Immature natural killer cell (primary cell): ENCODE measurements around the gene TFAP2A. TPM values are rescaled to one million over a fixed set of nuclear protein-coding genes. Genes with fewer than 3 reads are reported as not detected.
A peak's percentile ranks its signal among the peaks of the same experiment; 100 is the strongest.

Source experiments
- DNase-seq, 3 donors: peaks; one replicate each; pipeline ENCODE4 v3.0.0; 2022; ENCODE audit warnings: mixed read lengths in 1 of 3
- H3K27ac Mint-ChIP-seq, 6 donors: one replicate each; pipeline ENCODE4 v1.8.0; 2020; ENCODE audit warnings: mixed read lengths in 6 of 6, mild to moderate bottlenecking in 5 of 6, inconsistent platforms in 4 of 6, moderate library complexity in 3 of 6
- H3K27me3 Mint-ChIP-seq, 3 donors: one replicate each; pipeline ENCODE4 v1.8.0; 2020 to 2021; ENCODE audit warnings: low read depth in 3 of 3, mild to moderate bottlenecking in 3 of 3, mixed read lengths in 3 of 3, moderate library complexity in 3 of 3, inconsistent platforms in 1 of 3
- H3K36me3 Mint-ChIP-seq, 3 donors: one replicate each; pipeline ENCODE4 v1.8.0; 2020; ENCODE audit warnings: mixed read lengths in 3 of 3, inconsistent platforms in 2 of 3, mild to moderate bottlenecking in 2 of 3
- H3K4me1 Mint-ChIP-seq, 2 donors: one replicate each; pipeline ENCODE4 v1.8.0; 2020; ENCODE audit warnings: inconsistent platforms in 2 of 2, mild to moderate bottlenecking in 2 of 2, mixed read lengths in 2 of 2, moderate library complexity in 1 of 2
- H3K4me3 Mint-ChIP-seq, 5 donors: one replicate each; pipeline ENCODE4 v1.8.0; 2020; ENCODE audit warnings: mild to moderate bottlenecking in 5 of 5, mixed read lengths in 5 of 5, inconsistent platforms in 3 of 5, moderate library complexity in 3 of 5
- H3K9me3 Mint-ChIP-seq, 6 donors: one replicate each; pipeline ENCODE4 v1.8.0; 2020; ENCODE audit warnings: mild to moderate bottlenecking in 6 of 6, mixed read lengths in 6 of 6, inconsistent platforms in 4 of 6, moderate library complexity in 3 of 6
- polyA plus RNA-seq, 3 donors: library from polyadenylated mRNA; unstranded; fragments of 300-500 nt; fragmentation: Illumina TruSeq; gene quantifications; one replicate each; pipeline ENCODE4 v1.2.3, GENCODE V29; 2021

TFAP2A gene
- polyA plus RNA-seq, 3 donors from 2014 or later, result not detected

DNA sequence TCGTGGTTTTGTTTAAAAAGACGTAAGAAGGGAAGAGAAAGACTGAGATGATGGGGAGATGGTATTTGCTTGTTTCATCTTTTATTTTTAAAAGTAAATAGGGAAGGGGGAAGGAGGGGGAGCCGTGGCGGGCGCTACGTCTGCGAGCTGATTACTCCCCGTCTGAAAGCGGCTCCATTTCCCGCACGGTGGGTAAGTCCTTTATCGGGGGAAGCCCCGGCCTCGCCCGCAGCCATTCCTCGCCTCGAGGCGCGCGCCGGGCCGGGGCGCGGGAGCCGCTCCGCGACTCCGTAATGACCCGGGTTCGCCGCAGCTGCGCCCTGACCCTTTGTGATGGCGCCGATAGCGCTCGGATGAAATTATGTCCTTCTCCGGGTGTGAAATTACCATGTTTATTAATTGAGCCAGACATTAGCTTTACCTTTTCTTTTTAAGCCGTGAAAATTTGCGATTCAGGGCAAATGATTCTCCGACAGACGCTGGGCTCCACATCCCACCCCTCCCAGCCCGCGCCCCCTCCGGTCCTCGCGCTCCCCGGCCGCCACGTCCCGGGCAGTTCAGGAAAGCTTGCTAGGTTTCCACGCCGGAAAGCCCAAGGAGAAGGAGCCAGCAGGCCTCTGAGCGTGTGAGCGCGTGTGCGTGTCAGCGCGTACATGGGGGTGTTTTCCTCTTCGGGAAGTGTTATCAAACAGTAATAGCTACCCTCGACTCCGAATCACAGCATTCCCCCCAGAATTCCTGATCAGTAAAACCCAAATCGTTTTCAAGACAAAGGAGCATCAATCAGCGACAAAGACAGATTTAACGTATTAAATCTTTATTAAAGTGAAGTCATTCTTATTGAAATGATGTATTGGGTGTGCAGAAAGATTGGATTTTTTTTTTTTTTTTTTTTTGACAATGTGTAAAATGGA lies 30.0 kb downstream of the TFAP2A start:
- Mint-ChIP-seq H3K9me3 (peaks cover 12 to 64% (median 23%) of the 10 kb centered on the region in 6 donors), H3K4me1 (peaks cover 0 to 14% of the 10 kb centered on the region in 2 donors), H3K36me3 (peaks cover 11 to 21% (median 12%) of the 10 kb centered on the region in 3 donors), H3K4me3 (peak overlapping the region in 1 of 5 donors; percentile 33), H3K27me3 (peaks cover 44 to 72% (median 63%) of the 10 kb centered on the region in 3 donors), H3K27ac (no peak overlapping the region)
- no peak for DNase-seq

DNA sequence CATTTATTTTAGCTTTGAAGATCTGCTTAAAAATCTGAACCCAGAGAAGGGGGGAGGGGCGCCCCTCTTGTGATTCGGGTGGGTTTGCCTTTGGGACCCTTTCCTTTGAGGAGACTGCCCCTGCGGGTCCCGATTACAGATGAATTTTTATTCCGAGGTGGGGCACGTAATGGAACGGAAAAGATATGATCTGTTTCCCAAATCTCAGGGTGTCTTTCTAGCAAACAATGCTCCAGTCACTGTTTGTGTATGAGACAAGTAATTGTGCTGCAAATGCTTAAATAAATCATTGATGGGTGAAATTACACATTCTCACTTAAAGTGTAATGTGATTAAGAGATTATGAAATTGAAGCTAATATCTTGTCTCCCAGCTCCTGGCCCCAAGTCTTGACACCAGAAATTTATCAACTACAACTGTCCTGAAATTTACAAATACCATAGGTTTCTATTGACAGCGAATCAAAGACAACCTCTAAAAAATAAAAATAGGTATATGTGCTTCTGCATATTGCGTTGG lies 30.7 kb downstream of the TFAP2A start:
- Mint-ChIP-seq H3K4me3 (peak overlapping the region in 1 of 5 donors; percentile 33), H3K9me3 (peaks cover 12 to 56% (median 20%) of the 10 kb centered on the region in 6 donors)
- no peak for DNase-seq

DNA sequence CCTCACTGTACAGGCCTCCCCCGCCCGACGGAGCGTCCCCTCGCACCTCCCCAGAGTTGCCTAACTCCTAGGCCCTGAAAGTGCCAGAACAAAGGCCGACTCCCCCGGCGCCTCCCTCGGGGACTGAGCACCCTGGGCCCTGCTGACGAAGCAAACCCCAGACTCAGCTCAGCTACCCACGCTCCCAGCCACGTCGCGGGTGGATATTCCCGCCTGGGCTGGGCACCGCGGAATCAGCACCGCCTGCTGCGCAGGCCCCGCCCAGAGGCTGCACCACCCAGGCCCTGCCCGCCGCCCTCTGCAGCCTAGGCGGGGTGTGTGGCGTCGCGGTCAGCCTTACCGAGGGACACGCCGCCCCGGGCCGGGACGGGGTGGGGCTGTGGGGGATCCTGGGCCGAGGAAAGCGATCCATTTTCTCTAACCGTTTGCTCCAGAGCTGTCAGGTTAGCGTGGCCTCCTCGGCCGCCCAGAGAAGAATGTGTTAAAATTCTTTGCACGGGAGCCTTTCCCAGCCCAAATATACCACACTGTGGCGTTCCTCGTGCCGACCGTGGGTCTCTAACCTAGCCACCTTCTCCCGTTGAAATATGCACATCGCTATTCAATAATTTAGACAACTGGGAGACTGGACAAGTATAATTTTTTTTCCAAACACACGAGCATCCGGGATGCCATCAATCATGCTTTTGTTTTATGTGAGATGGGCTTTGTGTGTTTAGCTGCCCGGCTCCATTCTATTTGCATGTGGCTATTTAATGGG lies 31.4 kb downstream of the TFAP2A start:
- H3K27me3 Mint-ChIP-seq, result peaks cover 36 to 59% (median 52%) of the 10 kb centered on the region in 3 donors
- no peak for DNase-seq
- H3K36me3 Mint-ChIP-seq, result peaks cover 4 to 21% (median 4%) of the 10 kb centered on the region in 3 donors
- H3K9me3 Mint-ChIP-seq, result peaks cover 11 to 50% (median 20%) of the 10 kb centered on the region in 6 donors
- H3K27ac Mint-ChIP-seq, result no peak overlapping the region
- H3K4me1 Mint-ChIP-seq, result peaks cover 0 to 14% of the 10 kb centered on the region in 2 donors
- no peak overlapping the region for H3K4me3 Mint-ChIP-seq

More for the DNA sequence above, 30.7 kb downstream of the TFAP2A start:
- peaks cover 0 to 14% of the 10 kb centered on the region in 2 donors for H3K4me1 Mint-ChIP-seq
- H3K36me3 Mint-ChIP-seq, result peaks cover 6 to 21% (median 10%) of the 10 kb centered on the region in 3 donors
- H3K27me3 Mint-ChIP-seq, result peaks cover 41 to 65% (median 58%) of the 10 kb centered on the region in 3 donors
- no peak overlapping the region for H3K27ac Mint-ChIP-seq

DNA sequence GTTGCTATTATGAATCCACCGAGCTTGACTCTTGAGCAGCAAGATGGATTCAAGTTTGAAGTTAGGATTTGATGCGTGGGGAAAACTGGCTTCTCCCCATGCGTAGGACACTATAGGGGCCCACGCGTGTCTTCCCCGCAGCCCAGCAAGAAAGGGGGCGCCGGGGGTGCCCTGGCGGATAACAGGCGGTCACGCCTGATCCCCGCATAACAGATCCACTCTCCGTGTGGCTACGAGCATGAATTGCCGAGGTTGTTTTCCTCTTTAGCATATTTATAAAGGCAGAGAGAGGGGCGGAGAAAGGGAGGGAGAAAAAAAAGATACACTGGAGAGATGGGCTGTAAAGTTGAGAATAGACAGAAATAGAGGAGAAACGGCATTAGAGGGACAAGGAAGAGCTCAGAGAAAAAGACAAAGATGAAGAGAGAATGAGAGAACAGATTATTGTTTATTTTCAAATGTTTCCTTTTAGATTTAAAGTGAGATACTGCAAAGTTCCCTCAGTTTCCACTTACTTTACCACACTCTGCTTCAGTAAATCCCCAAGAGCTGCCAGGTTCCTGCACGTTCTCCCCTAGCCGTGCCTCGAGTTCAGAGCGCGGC lies 32.0 kb downstream of the TFAP2A start:
- Mint-ChIP-seq H3K4me1 (peaks cover 0 to 14% of the 10 kb centered on the region in 2 donors), H3K27ac (no peak overlapping the region), H3K36me3 (peaks cover 3 to 21% (median 4%) of the 10 kb centered on the region in 3 donors), H3K4me3 (peak overlapping the region in 2 of 5 donors; percentile 7 to 35), H3K9me3 (peaks cover 10 to 43% (median 20%) of the 10 kb centered on the region in 6 donors), H3K27me3 (peaks cover 39 to 55% (median 48%) of the 10 kb centered on the region in 3 donors)
- no peak for DNase-seq

DNA sequence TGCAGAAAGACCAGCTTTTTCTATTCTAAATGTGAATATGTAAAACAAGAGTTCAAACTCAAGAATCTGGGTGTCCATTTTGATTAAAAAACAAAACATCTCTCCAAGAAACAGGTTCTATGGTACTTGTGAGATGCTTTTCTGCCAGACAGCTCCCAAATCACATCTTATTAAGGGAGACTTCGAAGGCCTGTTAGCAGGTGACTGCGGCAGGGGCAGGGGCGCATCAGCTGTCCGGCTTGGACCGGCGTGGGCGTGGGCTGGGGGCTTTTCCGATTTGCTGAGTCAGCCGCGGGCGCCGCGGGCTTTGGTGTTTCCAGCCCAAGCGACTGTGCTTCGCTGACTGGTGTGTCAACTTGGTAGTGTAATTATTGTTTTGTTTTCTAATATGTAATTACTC lies 32.6 kb downstream of the TFAP2A start:
- no peak overlapping the region for H3K27ac Mint-ChIP-seq
- peak overlapping the region in 1 of 5 donors; percentile 35 for H3K4me3 Mint-ChIP-seq
- peaks cover 0 to 14% of the 10 kb centered on the region in 2 donors for H3K4me1 Mint-ChIP-seq
- H3K9me3 Mint-ChIP-seq, result peaks cover 10 to 43% (median 20%) of the 10 kb centered on the region in 6 donors
- H3K27me3 Mint-ChIP-seq, result peaks cover 39 to 55% (median 47%) of the 10 kb centered on the region in 3 donors
- no peak for DNase-seq
- H3K36me3 Mint-ChIP-seq, result peaks cover 3 to 21% (median 4%) of the 10 kb centered on the region in 3 donors

DNA sequence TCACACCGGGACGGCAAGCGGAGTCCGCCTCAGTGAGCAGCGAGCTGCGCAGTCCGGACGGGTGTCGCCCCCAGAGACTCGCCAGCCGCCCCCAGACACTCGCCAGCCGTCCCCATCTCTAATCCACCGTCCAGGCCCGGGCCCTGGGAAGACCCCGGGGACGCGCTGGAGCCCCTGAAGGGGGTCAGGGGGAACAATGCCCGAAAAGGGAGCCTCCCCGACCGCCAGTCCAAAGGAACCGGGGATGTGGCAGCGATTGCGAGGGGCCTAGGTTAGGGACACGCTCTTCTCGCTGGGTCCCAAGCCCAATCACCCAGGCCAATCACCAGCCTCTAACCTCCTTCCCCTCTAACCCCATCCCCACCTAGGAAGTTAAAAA lies 33.1 kb downstream of the TFAP2A start:
- H3K4me3 Mint-ChIP-seq, result no peak overlapping the region
- peaks cover 0 to 14% of the 10 kb centered on the region in 2 donors for H3K4me1 Mint-ChIP-seq
- H3K36me3 Mint-ChIP-seq, result peaks cover 3 to 21% (median 4%) of the 10 kb centered on the region in 3 donors
- H3K9me3 Mint-ChIP-seq, result peaks cover 10 to 39% (median 17%) of the 10 kb centered on the region in 6 donors
- no peak for DNase-seq
- H3K27ac Mint-ChIP-seq, result no peak overlapping the region
- H3K27me3 Mint-ChIP-seq, result peaks cover 39 to 50% (median 44%) of the 10 kb centered on the region in 3 donors

DNA sequence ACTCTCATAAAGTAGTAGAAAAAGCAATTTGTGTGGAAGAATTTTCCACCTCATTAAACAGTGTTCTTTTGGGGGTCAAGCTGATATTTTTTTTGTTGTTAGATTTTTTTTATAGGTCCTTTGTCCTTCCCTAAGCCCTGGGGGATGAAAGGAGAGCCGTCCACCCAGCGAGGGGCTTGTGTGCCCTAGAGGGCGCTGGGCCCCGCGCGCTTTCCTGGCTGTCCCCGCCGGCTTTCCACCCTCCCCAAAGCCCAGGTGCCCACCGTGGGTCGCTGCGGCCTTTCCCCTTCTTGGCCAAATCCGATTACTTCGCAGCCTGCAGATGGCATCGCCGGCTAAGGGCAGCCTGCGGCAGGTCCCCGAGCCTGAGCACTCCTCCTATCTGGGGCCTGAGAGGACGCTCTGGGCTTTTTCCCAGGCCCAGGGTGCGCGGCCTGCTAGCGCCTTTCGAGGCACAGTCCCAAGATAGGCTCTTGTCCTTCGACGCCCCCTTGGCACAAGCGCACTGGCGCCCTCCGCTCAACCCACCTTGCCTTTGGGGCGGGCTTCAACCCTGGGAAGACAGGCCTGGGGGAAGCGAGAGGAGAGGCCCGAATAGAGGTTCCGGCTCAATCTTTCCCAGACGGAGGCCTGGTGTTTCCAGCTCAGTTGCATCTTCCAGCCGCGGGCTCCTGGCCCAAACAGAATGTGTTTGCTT lies 33.6 kb downstream of the TFAP2A start:
- no peak overlapping the region for H3K4me3 Mint-ChIP-seq
- DNase-seq, result no peak

DNA sequence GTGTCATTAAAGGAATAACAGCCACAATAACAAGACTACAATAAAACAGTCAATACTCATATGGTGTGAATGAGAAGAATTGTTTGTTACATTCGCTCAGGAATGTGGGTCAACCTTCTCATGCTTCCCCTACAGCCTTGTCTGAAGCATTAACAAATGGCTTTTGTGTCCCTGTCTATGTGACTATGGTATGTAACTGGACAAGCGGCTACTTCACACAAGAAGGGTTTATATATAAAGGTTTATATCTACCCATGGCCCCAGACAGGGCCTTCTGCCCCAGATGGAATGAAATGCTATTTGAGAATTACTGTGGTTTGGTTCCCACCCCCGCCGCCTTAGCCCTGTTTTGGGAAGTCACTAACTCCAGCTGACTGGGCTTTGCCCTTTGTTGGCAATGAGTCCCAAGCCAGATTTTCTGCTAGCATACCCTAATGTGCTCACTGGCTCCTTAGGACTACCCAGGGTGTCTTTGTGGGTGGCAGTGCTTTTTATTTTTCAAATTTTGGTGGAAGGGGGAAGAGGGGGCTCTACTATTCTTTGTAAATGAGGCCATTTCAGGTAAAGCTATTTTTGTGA lies 39.4 kb downstream of the TFAP2A start:
- DNase-seq, result no peak
- Mint-ChIP-seq H3K27me3 (peaks cover 5 to 14% (median 5%) of the 10 kb centered on the region in 3 donors), H3K9me3 (peaks cover 0 to 1% (median 0%) of the 10 kb centered on the region in 6 donors), H3K27ac (no peak overlapping the region), H3K4me3 (no peak overlapping the region), H3K36me3 (no peaks in the 10 kb centered on the region), H3K4me1 (no peaks in the 10 kb centered on the region)

More for the DNA sequence above, 33.6 kb downstream of the TFAP2A start:
- H3K4me1 Mint-ChIP-seq, result peaks cover 0 to 14% of the 10 kb centered on the region in 2 donors
- H3K27ac Mint-ChIP-seq, result no peak overlapping the region
- peaks cover 10 to 34% (median 13%) of the 10 kb centered on the region in 6 donors for H3K9me3 Mint-ChIP-seq
- peaks cover 3 to 17% (median 4%) of the 10 kb centered on the region in 3 donors for H3K36me3 Mint-ChIP-seq
- peaks cover 38 to 46% (median 39%) of the 10 kb centered on the region in 3 donors for H3K27me3 Mint-ChIP-seq

DNA sequence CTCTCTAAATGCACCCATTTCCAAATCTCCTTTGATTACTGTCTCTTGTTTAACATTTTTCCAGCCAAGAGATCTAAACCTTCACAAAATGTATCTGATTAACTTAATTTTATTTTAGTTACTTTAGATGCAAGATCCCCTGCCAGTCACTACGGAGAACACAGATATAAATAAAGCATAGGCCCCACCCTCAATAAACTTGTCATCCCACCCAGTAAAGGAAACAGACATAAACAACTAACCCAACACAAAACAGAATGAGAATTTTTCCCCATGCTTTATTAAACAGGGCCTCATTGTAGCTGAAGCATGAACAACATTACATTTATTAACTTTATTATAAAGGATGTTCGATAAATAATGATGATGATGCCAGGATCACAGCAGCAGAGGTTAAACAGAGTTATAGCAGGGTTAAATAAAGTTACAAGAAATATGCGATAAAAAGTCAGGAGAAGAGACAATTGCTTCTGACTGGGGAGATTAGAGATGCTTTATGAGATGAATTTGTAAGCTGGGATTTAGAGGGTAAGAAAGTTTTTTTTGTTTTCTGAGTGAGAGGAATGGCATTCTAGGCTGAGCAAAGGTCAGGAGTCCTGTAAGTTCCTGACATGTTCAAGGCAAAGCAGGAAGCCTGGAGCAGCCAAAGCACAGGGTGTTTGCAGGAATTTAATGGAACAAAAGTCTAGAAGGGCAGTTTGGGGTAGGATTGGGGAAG lies 41.1 kb downstream of the TFAP2A start:
- DNase-seq, result no peak
- Mint-ChIP-seq H3K4me3 (no peak overlapping the region), H3K36me3 (no peaks in the 10 kb centered on the region), H3K4me1 (no peaks in the 10 kb centered on the region), H3K27ac (no peak overlapping the region), H3K27me3 (peaks cover 4 to 8% (median 5%) of the 10 kb centered on the region in 3 donors), H3K9me3 (peaks cover 0 to 1% (median 0%) of the 10 kb centered on the region in 6 donors)

DNA sequence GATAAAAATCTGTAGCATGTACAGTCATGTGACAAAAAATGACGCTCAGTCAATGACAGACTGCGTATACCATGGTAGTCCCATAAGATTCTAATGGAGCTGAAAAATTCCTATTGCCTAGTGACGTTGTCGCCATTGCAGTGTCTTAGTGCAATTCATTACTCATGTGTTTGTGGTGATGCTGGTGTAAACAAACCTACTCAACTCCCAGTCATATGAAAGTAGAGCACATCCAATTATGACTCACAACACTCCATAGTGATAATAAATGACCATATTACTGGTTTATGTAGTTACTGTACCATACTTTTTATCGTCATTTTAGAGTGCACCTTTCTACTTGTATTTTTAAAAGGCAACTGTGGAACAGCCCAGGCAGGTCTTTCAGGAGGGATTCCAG lies 45.0 kb downstream of the TFAP2A start:
- DNase-seq, result no peak
- H3K9me3 Mint-ChIP-seq, result peaks cover 0 to 4% (median 0%) of the 10 kb centered on the region in 6 donors
- no peaks in the 10 kb centered on the region for H3K4me1 Mint-ChIP-seq
- H3K4me3 Mint-ChIP-seq, result no peak overlapping the region
- peaks cover 0 to 3% (median 1%) of the 10 kb centered on the region in 3 donors for H3K27me3 Mint-ChIP-seq
- H3K36me3 Mint-ChIP-seq, result no peaks in the 10 kb centered on the region
- H3K27ac Mint-ChIP-seq, result no peak overlapping the region

DNA sequence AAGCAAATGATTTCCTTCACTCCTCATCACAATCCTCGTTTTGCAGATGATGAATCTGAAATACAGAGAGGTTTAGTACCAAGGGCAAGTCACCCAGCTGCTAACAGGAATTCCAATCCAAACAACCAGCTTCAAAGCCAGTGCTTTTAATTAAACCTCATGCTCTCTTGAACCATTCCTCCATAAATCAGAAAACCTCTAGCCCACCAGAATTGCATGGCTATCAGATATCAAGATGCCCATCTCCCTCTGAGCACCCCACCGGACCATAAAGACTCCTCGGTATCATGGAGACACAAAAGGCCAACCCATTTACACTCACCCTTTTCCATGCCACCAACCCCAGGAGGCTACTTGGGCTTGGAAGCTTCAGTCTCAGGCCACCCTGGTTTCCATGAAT lies 46.0 kb downstream of the TFAP2A start:
- Mint-ChIP-seq H3K27me3 (peaks cover 0 to 3% (median 0%) of the 10 kb centered on the region in 3 donors), H3K4me3 (no peak overlapping the region), H3K27ac (no peak overlapping the region), H3K9me3 (peaks cover 0 to 7% (median 0%) of the 10 kb centered on the region in 6 donors), H3K36me3 (no peaks in the 10 kb centered on the region), H3K4me1 (no peaks in the 10 kb centered on the region)
- no peak for DNase-seq

DNA sequence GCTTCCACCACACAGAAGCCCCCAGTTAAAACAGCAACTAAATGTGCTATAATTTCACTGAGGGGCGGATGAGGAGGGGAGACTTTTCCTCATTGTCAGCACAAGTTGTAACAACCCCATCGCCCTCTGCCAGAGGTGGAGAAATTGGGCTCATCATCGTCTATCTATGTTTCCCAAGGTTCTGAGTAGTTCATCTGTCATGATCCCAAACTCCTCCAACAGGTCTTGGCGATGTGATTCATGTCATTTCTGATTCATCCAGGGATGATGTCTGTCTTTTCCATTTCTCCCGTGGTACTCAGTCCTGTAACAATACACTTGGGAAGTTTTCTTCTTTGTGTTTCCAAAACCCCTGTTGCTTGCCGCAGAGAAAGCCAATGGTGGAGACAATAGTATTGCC lies 51.0 kb downstream of the TFAP2A start:
- H3K9me3 Mint-ChIP-seq, result peaks cover 0 to 8% (median 3%) of the 10 kb centered on the region in 6 donors
- no peak for DNase-seq
- H3K27me3 Mint-ChIP-seq, result peaks cover 0 to 6% (median 4%) of the 10 kb centered on the region in 3 donors
- no peaks in the 10 kb centered on the region for H3K36me3 Mint-ChIP-seq
- H3K27ac Mint-ChIP-seq, result no peak overlapping the region
- no peaks in the 10 kb centered on the region for H3K4me1 Mint-ChIP-seq
- no peak overlapping the region for H3K4me3 Mint-ChIP-seq
